GM12878 (cell line): ENCODE data around the gene TXNDC15. TPM values are rescaled to one million over a fixed set of nuclear protein-coding genes. Genes with fewer than 3 reads are reported as not detected.

Source experiments
- ATAC-seq: fragments of 200-7000 bp; cut with Tn5 transposase; 3 replicates; pipeline ENCODE4 v1.9.1; 2020; ENCODE audit warnings: mild to moderate bottlenecking, moderate library complexity
- BruUV-seq: library from RNA; stranded (reverse); fragments of 400-500 nt; replicated peaks from 2 replicates; lab custom pipeline; 2021; lab: Mats Ljungman, UMichigan
- CTCF ChIA-PET: fragments of 300-600 bp; sonication (Branson Sonifier 250); formaldehyde crosslinking; extraction: SDS; loops from one replicate; lab custom pipeline; 2021; ENCODE audit warnings: inconsistent platforms; lab: Yijun Ruan, JAX
- POLR2A ChIA-PET: fragments of 350-600 bp; formaldehyde crosslinking; extraction: SDS; loops from one replicate; lab custom pipeline; 2021; ENCODE audit warnings: inconsistent platforms; lab: Charles Lee
- RAD21 ChIA-PET: fragments of 300-600 bp; sonication (Branson Sonifier 250); formaldehyde crosslinking; loops from one replicate; lab custom pipeline; 2023; ENCODE audit warnings: antibody characterized with exemption; ENCODE audit not compliant: unreplicated experiment; lab: Charles Lee
- SMC1A ChIA-PET: fragments of 300-600 bp; sonication (Branson Sonifier 250); formaldehyde crosslinking; loops from one replicate; lab custom pipeline; 2023; ENCODE audit not compliant: unreplicated experiment, uncharacterized antibody; lab: Charles Lee
- DNase-seq: peaks from one replicate; pipeline ENCODE4 v3.0.0-alpha.2; 2011; ENCODE audit warnings: low read depth, low spot score
- FAIRE-seq: peaks from 3 replicates; lab custom pipeline; 2011; peaks lifted over from hg19 to GRCh38; lab: Jason Lieb, UNC
- H2AFZ ChIP-seq: 2 replicates; pipeline ENCODE4 v1.6.0; 2011; ENCODE audit warnings: low read depth, low read length, control low read depth; ENCODE audit not compliant: control insufficient read depth
- H3K27ac ChIP-seq: 2 replicates; pipeline ENCODE4 v1.5.1; 2011; ENCODE audit warnings: control low read depth; ENCODE audit not compliant: control insufficient read depth, insufficient read depth
- H3K27me3 ChIP-seq, 2 experiments: replicated peaks in 1 of 2; 2 replicates each; pipeline versions ENCODE4 v1.6.0 to v1.6.1; 2011; ENCODE audit warnings: low read length in 1 of 2; ENCODE audit not compliant: control insufficient read depth in 2 of 2, insufficient read depth in 2 of 2
- H3K36me3 ChIP-seq, 2 experiments: 2 replicates each; pipeline ENCODE4 v1.5.1; 2011; ENCODE audit warnings: low read length in 1 of 2; ENCODE audit not compliant: control insufficient read depth in 2 of 2, insufficient read depth in 2 of 2
- H3K4me1 ChIP-seq: 2 replicates; pipeline ENCODE4 v1.6.1; 2011; ENCODE audit warnings: mild to moderate bottlenecking, low read length, moderate library complexity, mixed read lengths; ENCODE audit not compliant: control insufficient read depth, insufficient read depth
- H3K4me2 ChIP-seq: 2 replicates; pipeline ENCODE4 v1.6.0; 2011; ENCODE audit warnings: control low read depth; ENCODE audit not compliant: control insufficient read depth, insufficient read depth
- H3K4me3 ChIP-seq: fragments of 200-600 bp; sonication (generic); 2 replicates; pipeline ENCODE4 v1.5.1; 2016
- H3K79me2 ChIP-seq: 2 replicates; pipeline ENCODE4 v1.6.0; 2011; ENCODE audit warnings: low read length; ENCODE audit not compliant: control insufficient read depth, insufficient read depth
- H3K9ac ChIP-seq: 2 replicates; pipeline ENCODE4 v1.8.0; 2011; ENCODE audit warnings: low read length, control low read depth, mixed read lengths; ENCODE audit not compliant: control insufficient read depth, insufficient read depth
- H3K9me3 ChIP-seq: replicated peaks from 3 replicates; pipeline ENCODE4 v1.5.1; 2011; ENCODE audit warnings: mild to moderate bottlenecking, low read length; ENCODE audit not compliant: control insufficient read depth, insufficient read depth
- H4K20me1 ChIP-seq: 2 replicates; pipeline ENCODE4 v1.6.0; 2011; ENCODE audit not compliant: control insufficient read depth, insufficient read depth
- EZH2 ChIP-seq: IDR thresholded peaks from 2 replicates; pipeline ENCODE4 v1.6.1; 2012; ENCODE audit warnings: low read depth, mild to moderate bottlenecking, control low read depth, inconsistent platforms, low read length, borderline replicate concordance; ENCODE audit not compliant: control insufficient read depth
- KAT2A ChIP-seq: conservative IDR thresholded peaks from 2 replicates; pipeline ENCODE4 v1.6.1; 2011; ENCODE audit warnings: low read depth, low read length; ENCODE audit not compliant: control insufficient read depth
- MXI1 ChIP-seq: fragments of 150-350 bp; IDR thresholded peaks from 2 replicates; pipeline ENCODE4 v1.6.1; 2011; ENCODE audit warnings: low read depth, mild to moderate bottlenecking, inconsistent platforms, low read length, improper control_type of control experiment
- NFYB ChIP-seq: IDR thresholded peaks from 2 replicates; pipeline ENCODE4 v1.6.1; 2011; ENCODE audit warnings: low read depth, mild to moderate bottlenecking, low read length, improper control_type of control experiment, moderate library complexity; ENCODE audit not compliant: insufficient read depth
- NR2F1 ChIP-seq: fragments of 450-650 bp; conservative IDR thresholded peaks from 2 replicates; pipeline ENCODE4 v1.6.1; 2017; ENCODE audit warnings: mild to moderate bottlenecking
- POLR2A ChIP-seq: IDR thresholded peaks from 2 replicates; pipeline ENCODE4 v1.6.1; 2011; ENCODE audit warnings: low read depth, mild to moderate bottlenecking, low read length
- RCOR1 ChIP-seq: conservative IDR thresholded peaks from 2 replicates; pipeline ENCODE4 v1.6.1; 2012; ENCODE audit warnings: low read depth, low read length, improper control_type of control experiment
- RUNX3 ChIP-seq: IDR thresholded peaks from 2 replicates; pipeline ENCODE4 v1.6.1; 2012; ENCODE audit warnings: low read length, inconsistent platforms
- SMARCA5 ChIP-seq: fragments of 450-650 bp; IDR thresholded peaks from 2 replicates; pipeline ENCODE4 v1.6.1; 2017; ENCODE audit warnings: mild to moderate bottlenecking
- STAT3 ChIP-seq: IDR thresholded peaks from 2 replicates; pipeline ENCODE4 v1.6.1; 2011; ENCODE audit warnings: low read depth, low read length, improper control_type of control experiment
- YBX1 ChIP-seq: fragments of 450-650 bp; IDR thresholded peaks from 2 replicates; pipeline ENCODE4 v1.6.1; 2016; ENCODE audit warnings: antibody characterized with exemption
- ZNF217 ChIP-seq: fragments of 450-650 bp; IDR thresholded peaks from 2 replicates; pipeline ENCODE4 v1.6.1; 2017; ENCODE audit warnings: antibody characterized with exemption, mild to moderate bottlenecking
- WGBS: methylation state at CpG from one replicate; pipeline ENCODE4 v1.1.6; 2016; ENCODE audit warnings: low lambda C conversion rate; ENCODE audit not compliant: insufficient replicate concordance, insufficient coverage; ENCODE audit errors: missing lambda C conversion rate; 5-methylcytosine and 5-hydroxymethylcytosine counted together
- in situ Hi-C: fragments of 300-500 bp; cut with MboI; formaldehyde crosslinking; loops from 9 replicates; pipeline ENCODE4 v1.14.3; 2018; ENCODE audit warnings: mixed read lengths
- intact Hi-C: fragments of 100-400 bp; cut with micrococcal nuclease; formaldehyde crosslinking; loops from one replicate; pipeline ENCODE4 v1.14.2; 2022; ENCODE audit not compliant: unreplicated experiment
- polyA plus RNA-seq, 11 experiments: library from polyadenylated mRNA; depleted of rRNA in 4 of 11; unstranded in 6 of 11; stranded (reverse) in 5 of 11; fragments of >200 nt; fragmentation: Nextera tagmentation in 4 of 11; fragmentation: Illumina TruSeq in 1 of 11; extraction: Ambion mirVana in 4 of 11; extraction: Trizol in 1 of 11; gene quantifications; 1 replicate in 1 of 11; 2 replicates in 10 of 11; pipeline versions ENCODE4 v1.2.1 to v1.2.3, GENCODE V29; 2011 to 2016; ENCODE audit warnings: inconsistent platforms in 2 of 11, missing spikeins in 2 of 11, low read depth in 1 of 11
- total RNA-seq, 4 experiments: library from RNA; depleted of rRNA in 3 of 4; stranded (reverse); fragments of >200 nt in 3 of 4; fragmentation: Illumina TruSeq in 1 of 4; extraction: Trizol in 1 of 4; gene quantifications; 2 replicates each; pipeline versions ENCODE4 v1.2.1 to v1.2.3, GENCODE V29; 2013 to 2021
- TF ChIP-seq, protein P1 (sequence below): fragments of 450-650 bp; conservative IDR thresholded peaks from 2 replicates; pipeline ENCODE4 v1.6.1; 2017; ENCODE audit warnings: mild to moderate bottlenecking, moderate library complexity
- TF ChIP-seq, protein P2 (sequence below): IDR thresholded peaks from 2 replicates; pipeline ENCODE4 v1.6.1; 2011; ENCODE audit warnings: low read depth, low read length, improper control_type of control experiment, borderline replicate concordance

The TXNDC15 gene
- total and polyA plus RNA-seq, 10 of the 15 experiments (the other 5 are each of a cell fraction or from before 2014, with no cell fraction given) = 8.1 to 60.6 (median 38.1) TPM

DNA sequence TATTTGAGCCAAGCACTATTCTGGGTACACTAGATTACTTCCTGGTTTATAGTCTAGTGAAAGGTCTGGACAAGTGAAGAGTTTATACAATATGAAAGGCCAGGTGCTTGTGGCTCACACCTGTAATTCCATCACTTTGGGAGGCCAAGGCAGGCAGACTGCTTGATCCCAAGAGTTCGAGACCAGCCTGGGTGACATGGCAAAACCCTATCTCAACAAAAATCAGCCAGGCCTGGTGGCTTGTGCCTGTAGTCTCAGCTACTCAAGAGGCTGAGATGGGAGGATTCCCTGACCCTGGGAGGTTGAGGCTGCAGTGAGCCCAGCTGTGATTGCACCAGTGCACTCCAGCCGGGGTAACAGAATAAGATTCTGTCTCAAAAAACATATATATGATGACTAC, 9.5 kb upstream of the TXNDC15 start:
- no peak overlapping the region for H3K9ac ChIP-seq
- WGBS = 100% methylated on average over 2 of the region's 2 CpGs
- H3K4me1 ChIP-seq = no peaks in the 10 kb centered on the region
- in situ Hi-C loops = no loop called here
- H2AFZ ChIP-seq = no peak overlapping the region
- CTCF ChIA-PET = interaction anchor here (0.6 to 1.4 kb wide), 4 partner anchors 12 to 456 kb away, joined by 3 to 5 read pairs (median 4); no protein-coding TSS in a partner anchor
- TF ChIP-seq STAT3 (no peak), EZH2 (no peak), NFYB (no peak), MXI1 (no peak)
- H3K9me3 ChIP-seq = no peaks in the 10 kb centered on the region
- POLR2A ChIA-PET = interaction anchor here (0.6 kb wide), 2 partner anchors 32 to 33 kb away, joined by 3 read pairs; no protein-coding TSS in a partner anchor
- no peak for FAIRE-seq
- no peak for ATAC-seq
- intact Hi-C loops = no loop called here
- SMC1A ChIA-PET = no interaction called here
- no peaks in the 10 kb centered on the region for H4K20me1 ChIP-seq
- no peaks in the 10 kb centered on the region for H3K27me3 ChIP-seq
- H3K27ac ChIP-seq = no peak overlapping the region
- H3K36me3 ChIP-seq = no peaks in the 10 kb centered on the region
- DNase-seq = no peak
- no peak overlapping the region for H3K4me3 ChIP-seq
- no peaks in the 10 kb centered on the region for H3K79me2 ChIP-seq
- BruUV-seq = no TSS peak
- RAD21 ChIA-PET = no interaction called here
- no peak overlapping the region for H3K4me2 ChIP-seq

DNA sequence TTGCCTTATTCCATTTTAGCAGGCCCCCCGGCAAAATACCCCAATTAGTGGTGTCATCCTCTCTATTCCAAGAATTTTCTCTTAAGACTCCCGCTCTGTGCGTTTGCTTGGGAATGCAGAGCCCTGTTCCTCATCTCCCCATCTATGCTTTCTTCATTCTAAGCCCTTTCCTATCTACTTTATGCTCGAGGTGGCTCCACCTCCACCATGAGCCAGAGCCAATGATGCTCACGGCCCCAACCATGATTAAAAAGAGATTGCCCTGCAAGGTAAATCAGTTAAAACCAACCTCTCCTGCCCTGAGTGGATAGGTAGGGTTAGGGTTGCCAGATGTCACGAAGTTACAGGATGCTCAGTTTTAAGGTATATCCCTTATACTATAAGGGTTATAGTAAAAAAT, 677 bp upstream of the TXNDC15 start:
- H3K4me3 ChIP-seq = peak overlapping the region; percentile 83; the same call in 1 of the 2 replicates
- FAIRE-seq = no peak
- 59% methylated on average over 6 of the region's 6 CpGs for WGBS
- intact Hi-C loops (no loop called here), in situ Hi-C loops (no loop called here)
- ChIA-PET RAD21 (interaction anchor here (0.9 to 1.6 kb wide), 5 partner anchors 22 to 137 kb away, joined by 3 to 10 read pairs (median 3); partner anchors contain the start of gene PCBD2), CTCF (interaction anchor here (0.9 to 1.9 kb wide), 6 partner anchors 16 to 134 kb away, joined by 3 to 9 read pairs (median 4); no protein-coding TSS in a partner anchor), POLR2A (interaction anchor here (0.5 to 2.5 kb wide), 7 partner anchors 11 to 35 kb away, joined by 3 to 9 read pairs (median 4); partner anchors contain the start of genes C5orf24 and PCBD2), SMC1A (interaction anchor here (1.0 to 2.5 kb wide), 3 partner anchors 10 to 32 kb away, joined by 3 to 9 read pairs (median 8); partner anchors contain the start of gene PCBD2)
- DNase-seq = no peak
- H4K20me1 ChIP-seq = no peaks in the 10 kb centered on the region
- peak overlapping the region; percentile 69 for H3K4me2 ChIP-seq
- H3K9me3 ChIP-seq = no peaks in the 10 kb centered on the region
- no TSS peak for BruUV-seq
- H3K36me3 ChIP-seq = no peaks in the 10 kb centered on the region
- peaks cover 36% of the 10 kb centered on the region for H3K79me2 ChIP-seq
- peaks cover 18% of the 10 kb centered on the region for H3K4me1 ChIP-seq
- peak overlapping the region; percentile 88 for H3K27ac ChIP-seq
- ATAC-seq = no peak
- peak overlapping the region; percentile 83 for H3K9ac ChIP-seq
- H2AFZ ChIP-seq = peak overlapping the region; percentile 66
- no peaks in the 10 kb centered on the region for H3K27me3 ChIP-seq
- TF ChIP-seq STAT3 (no peak), YBX1 (no peak), RUNX3 (no peak), NR2F1 (no peak), RCOR1 (no peak), SMARCA5 (no peak), KAT2A (no peak), POLR2A (no peak), ZNF217 (no peak)
- TF ChIP-seq, protein P1, sequence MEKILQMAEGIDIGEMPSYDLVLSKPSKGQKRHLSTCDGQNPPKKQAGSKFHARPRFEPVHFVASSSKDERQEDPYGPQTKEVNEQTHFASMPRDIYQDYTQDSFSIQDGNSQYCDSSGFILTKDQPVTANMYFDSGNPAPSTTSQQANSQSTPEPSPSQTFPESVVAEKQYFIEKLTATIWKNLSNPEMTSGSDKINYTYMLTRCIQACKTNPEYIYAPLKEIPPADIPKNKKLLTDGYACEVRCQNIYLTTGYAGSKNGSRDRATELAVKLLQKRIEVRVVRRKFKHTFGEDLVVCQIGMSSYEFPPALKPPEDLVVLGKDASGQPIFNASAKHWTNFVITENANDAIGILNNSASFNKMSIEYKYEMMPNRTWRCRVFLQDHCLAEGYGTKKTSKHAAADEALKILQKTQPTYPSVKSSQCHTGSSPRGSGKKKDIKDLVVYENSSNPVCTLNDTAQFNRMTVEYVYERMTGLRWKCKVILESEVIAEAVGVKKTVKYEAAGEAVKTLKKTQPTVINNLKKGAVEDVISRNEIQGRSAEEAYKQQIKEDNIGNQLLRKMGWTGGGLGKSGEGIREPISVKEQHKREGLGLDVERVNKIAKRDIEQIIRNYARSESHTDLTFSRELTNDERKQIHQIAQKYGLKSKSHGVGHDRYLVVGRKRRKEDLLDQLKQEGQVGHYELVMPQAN = no peak
- TF ChIP-seq, protein P2, sequence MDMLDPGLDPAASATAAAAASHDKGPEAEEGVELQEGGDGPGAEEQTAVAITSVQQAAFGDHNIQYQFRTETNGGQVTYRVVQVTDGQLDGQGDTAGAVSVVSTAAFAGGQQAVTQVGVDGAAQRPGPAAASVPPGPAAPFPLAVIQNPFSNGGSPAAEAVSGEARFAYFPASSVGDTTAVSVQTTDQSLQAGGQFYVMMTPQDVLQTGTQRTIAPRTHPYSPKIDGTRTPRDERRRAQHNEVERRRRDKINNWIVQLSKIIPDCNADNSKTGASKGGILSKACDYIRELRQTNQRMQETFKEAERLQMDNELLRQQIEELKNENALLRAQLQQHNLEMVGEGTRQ = no peak
